NCI-H82 treated with DMSO at 0.1 percent for 48 hours (cell line): Measurements from ENCODE around the gene PGLYRP3.

Experiments used
- DNase-seq: peaks from one replicate; lab custom pipeline; 2025; ENCODE audit not compliant: unreplicated experiment; lab: John Stamatoyannopoulos, UW

The PGLYRP3 gene

DNA sequence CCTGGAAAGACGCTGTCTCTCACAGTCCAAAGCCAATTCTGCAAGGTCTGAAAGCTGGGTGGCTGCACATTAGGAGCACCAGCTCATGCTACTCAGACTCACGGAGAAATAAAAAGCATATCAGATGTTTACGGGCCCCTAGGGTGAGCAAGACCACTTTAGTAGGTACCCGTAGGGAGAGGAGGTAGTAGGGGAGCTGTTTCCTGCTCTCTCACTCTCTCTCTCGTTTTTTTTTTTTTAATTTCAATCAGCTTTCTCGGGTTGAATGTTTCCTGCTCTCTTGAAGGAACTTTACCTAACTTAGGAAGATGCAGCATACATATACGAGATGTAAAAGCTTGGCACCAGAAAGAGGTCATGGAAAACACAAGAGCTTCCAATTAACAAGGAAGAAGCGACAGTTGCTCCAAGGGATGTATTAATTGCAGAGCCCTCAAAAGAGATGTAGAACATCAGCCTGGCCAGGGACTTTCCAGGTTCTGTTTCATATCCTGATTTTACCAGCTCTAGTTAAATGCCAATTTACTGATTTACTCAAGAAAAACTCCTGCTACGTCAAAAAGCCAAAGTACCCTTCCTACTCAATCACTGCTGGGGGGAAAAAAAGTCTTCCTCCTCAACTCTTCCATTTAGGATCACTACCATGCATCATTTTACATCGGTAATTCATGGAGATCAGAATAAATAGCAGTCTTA lies 50.1 kb downstream of the PGLYRP3 start:
- DNase-seq, result no peak

DNA sequence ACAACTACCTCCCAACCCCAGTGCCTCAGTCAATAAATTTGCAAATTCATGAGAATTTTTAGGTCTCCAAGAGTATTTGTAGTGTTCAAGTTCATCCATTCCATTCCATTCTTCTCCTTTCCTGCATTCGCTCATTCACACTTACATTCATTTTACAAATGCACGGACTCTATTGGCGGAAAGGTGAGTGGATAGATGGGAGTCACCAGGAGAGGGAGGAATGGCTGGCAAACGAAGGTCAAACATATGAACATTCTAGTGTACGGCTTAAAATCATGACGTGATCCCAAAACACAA lies 50.7 kb downstream of the PGLYRP3 start:
- no peak for DNase-seq

GRCh38 chr1:153261281-153262069 lies 51.3 kb downstream of the PGLYRP3 start:
- no peak for DNase-seq

DNA sequence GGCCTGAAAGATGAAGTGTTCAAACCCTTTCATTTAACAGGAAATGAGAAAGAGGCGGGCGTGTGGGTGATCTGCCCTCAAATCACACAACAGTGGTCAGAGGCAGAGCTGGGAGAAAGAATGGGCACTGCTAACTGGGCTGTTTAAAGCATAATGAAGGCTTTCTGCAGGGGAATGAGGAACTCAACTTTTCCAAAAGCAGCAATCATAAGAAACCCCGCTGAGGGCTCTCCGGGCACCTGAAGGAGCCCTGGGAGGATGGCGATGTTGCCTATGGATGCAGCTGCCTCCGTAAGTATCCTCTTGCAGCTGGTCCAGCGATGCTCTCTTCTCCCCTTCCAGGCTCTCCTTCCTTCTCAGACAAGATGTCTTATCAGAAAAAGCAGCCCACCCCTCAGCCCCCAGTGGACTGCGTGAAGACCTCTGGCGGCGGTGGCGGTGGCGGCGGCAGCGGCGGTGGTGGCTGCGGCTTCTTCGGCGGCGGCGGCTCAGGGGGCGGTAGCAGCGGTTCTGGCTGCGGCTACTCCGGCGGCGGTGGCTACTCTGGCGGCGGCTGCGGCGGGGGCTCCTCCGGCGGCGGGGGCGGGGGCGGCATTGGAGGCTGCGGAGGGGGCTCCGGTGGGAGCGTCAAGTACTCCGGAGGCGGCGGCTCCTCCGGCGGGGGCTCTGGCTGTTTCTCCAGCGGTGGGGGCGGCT lies 52.0 kb downstream of the PGLYRP3 start:
- DNase-seq, result no peak

- DNase-seq, result no peak
Observed at GRCh38 chr1:153259387-153259786, 53.4 kb downstream of the PGLYRP3 start, which contains the start of gene LORICRIN. TSS of gene LORICRIN (plus strand) at chr1:153259687. CDS start at chr1:153260950, 1,263 bp downstream.

DNA sequence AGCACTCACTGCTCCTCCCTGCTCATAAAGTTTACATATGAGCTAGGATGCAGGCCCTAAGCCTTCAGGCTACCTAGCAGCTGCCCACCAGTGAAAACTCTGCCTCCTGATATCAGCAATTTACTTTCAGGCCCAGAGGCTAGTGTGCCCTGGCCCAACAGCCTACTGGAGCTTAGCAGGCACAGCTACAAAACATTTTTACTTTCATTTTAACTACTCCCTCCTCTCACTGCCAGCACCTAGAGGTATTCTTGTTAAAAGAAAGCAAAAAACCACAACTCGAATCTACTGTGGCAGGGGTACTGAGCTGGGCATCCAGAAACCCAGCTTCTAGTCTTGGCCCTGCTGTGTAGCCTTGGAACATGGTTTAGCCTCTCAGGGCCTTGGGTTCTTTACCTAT lies 59.1 kb downstream of the PGLYRP3 start:
- DNase-seq, result no peak

GRCh38 chr1:153253076-153253475 lies 59.7 kb downstream of the PGLYRP3 start:
- peak; percentile 93 for DNase-seq

DNA sequence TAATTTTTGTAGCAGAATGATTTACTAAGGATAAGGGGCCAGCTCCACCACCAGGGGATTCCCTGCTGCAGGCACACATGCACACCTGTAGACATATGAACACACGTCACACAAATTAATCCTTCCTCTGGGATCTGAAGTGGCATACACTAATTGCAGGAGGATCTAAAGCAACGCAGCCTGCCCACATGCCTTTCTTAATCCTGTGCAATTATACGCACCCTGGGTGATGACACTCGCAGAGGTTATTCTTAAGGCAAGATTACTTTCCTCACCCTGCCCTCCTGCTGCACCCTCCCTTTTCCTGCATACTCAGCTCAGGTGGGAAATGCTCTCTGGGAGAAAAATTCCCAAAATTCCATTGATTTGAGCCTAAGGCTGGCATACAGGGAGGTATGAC lies 60.8 kb downstream of the PGLYRP3 start:
- DNase-seq, result peak; percentile 88

- no peak for DNase-seq
Observed at GRCh38 chr1:153251562-153251961, 61.2 kb downstream of the PGLYRP3 start.

GRCh38 chr1:153251087-153251486 lies 61.7 kb downstream of the PGLYRP3 start:
- DNase-seq, result no peak

GRCh38 chr1:153250166-153250565 lies 62.6 kb downstream of the PGLYRP3 start:
- DNase-seq, result no peak

GRCh38 chr1:153248176-153248879 lies 64.4 kb downstream of the PGLYRP3 start:
- no peak for DNase-seq
